ENCODE data around the gene RP2. TPM values are rescaled to one million over a fixed set of nuclear protein-coding genes. Genes with fewer than 3 reads are reported as not detected.
A peak's percentile ranks its signal among the peaks of the same experiment; 100 is the strongest.

The RP2 gene
- 16.6 TPM for total RNA-seq (ENCODE audit: unreplicated experiment)
- long read RNA-seq, partial matches to known transcripts: 0 of 2 reads
- long read RNA-seq, other reads (novel, unspliced or antisense): 1 of 2 reads

DNA sequence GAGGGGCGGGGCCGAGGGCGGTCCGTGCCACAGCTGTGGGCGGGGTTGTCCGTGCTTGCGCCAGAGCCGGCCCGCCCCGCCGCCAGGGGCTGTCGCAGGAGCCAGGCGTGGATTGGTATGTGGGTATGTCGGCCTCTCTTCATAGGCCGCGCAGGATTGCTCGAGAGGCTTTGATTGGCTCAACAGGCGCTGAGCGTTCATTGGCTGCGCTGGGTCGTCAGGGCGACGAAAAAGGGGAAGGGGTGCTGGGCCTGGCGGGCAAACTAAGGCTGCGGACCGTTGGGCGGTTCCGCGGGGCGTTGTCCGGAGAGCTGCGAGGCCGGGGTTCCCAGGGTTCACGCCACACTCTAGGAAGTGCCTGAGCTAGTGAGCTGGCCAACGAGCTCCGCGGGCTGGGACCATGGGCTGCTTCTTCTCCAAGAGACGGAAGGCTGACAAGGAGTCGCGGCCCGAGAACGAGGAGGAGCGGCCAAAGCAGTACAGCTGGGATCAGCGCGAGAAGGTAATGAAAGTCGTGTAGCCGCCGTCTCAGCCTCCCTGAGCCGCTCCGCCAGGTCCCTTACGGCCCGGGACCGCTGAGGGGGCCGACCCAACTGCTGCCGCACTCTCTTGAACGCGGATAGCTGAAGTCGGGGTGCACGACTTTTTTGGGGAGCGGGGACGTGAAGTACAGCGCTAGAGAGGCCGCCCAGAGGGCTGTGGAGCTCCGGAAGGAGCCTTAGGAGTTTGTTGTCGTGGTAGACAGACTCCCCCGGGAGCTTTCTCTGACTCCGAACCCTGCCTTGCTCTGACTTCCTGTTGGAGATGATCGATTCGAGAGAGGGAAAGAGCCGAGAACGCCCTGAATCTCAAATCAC lies at the start of gene RP2:
TSS of gene RP2 (plus strand) at position 343 of the 857 bp plus-strand sequence. CDS start at position 401, 58 bp downstream.
- peak within 1 kb of the TSS; percentile 98 for H3K4me3 Mint-ChIP-seq (ENCODE audit: unreplicated experiment)
- peak within 1 kb of the TSS; percentile 97 for H3K27ac Mint-ChIP-seq (ENCODE audit: unreplicated experiment)

DNA sequence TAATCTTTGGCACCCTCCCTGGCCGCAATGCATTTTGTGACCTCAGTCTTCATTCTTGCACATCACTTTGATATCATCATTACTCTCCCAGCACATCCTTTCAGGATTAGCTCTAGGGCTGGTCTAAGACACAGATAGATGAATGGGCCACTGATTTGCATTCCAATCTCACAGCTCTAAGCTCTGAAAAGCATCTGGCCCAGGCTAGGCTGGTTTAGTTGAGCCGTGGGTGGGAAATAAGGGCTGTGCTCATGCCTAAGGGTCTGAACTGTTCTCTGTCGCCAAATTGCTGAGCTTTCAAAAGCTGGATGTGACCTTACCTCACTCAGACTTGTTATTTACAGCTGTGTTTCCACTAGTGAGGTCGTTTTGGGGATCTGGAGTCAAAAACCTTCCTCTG lies 47.9 kb upstream of the RP2 start:
- TF ChIP-seq CTCF (IDR thresholded peaks at IDR 0.05; ENCODE audit: unreplicated experiment): no peak
- no peak overlapping the region for H3K27ac Mint-ChIP-seq (ENCODE audit: unreplicated experiment)
- H3K4me1 Mint-ChIP-seq (ENCODE audit: unreplicated experiment): no peaks in the 10 kb centered on the region
- no peaks in the 10 kb centered on the region for H3K27me3 Mint-ChIP-seq (ENCODE audit: unreplicated experiment)
- no peak overlapping the region for H3K4me3 Mint-ChIP-seq (ENCODE audit: unreplicated experiment)
- DNase-seq (ENCODE audit: low spot score): no peak
- no peaks in the 10 kb centered on the region for H3K9me3 Mint-ChIP-seq (ENCODE audit: unreplicated experiment)
- H3K36me3 Mint-ChIP-seq (ENCODE audit: low read depth, unreplicated experiment): no peaks in the 10 kb centered on the region

More for the DNA sequence above, at the start of gene RP2:
- peak; percentile 82 for DNase-seq (ENCODE audit: low spot score)
- TF ChIP-seq CTCF (IDR thresholded peaks at IDR 0.05; ENCODE audit: unreplicated experiment): no peak
- H3K36me3 Mint-ChIP-seq (ENCODE audit: low read depth, unreplicated experiment): no peaks in the 10 kb centered on the region
- peaks cover 1% of the 10 kb centered on the region for H3K27me3 Mint-ChIP-seq (ENCODE audit: unreplicated experiment)
- H3K4me1 Mint-ChIP-seq (ENCODE audit: unreplicated experiment): no peaks in the 10 kb centered on the region
- H3K9me3 Mint-ChIP-seq (ENCODE audit: unreplicated experiment): no peaks in the 10 kb centered on the region

GRCh38 chrX:46791927-46792809 lies 44.7 kb upstream of the RP2 start:
- Mint-ChIP-seq H3K4me3 (ENCODE audit: unreplicated experiment) (no peak overlapping the region), H3K27me3 (ENCODE audit: unreplicated experiment) (no peaks in the 10 kb centered on the region), H3K4me1 (ENCODE audit: unreplicated experiment) (no peaks in the 10 kb centered on the region), H3K36me3 (ENCODE audit: low read depth, unreplicated experiment) (no peaks in the 10 kb centered on the region), H3K27ac (ENCODE audit: unreplicated experiment) (no peak overlapping the region), H3K9me3 (ENCODE audit: unreplicated experiment) (no peaks in the 10 kb centered on the region)
- no peak for TF ChIP-seq CTCF (IDR thresholded peaks at IDR 0.05; ENCODE audit: unreplicated experiment)
- DNase-seq (ENCODE audit: low spot score): no peak

- no peak for TF ChIP-seq CTCF (IDR thresholded peaks at IDR 0.05; ENCODE audit: unreplicated experiment)
- H3K27me3 Mint-ChIP-seq (ENCODE audit: unreplicated experiment): no peaks in the 10 kb centered on the region
- H3K4me1 Mint-ChIP-seq (ENCODE audit: unreplicated experiment): no peaks in the 10 kb centered on the region
- no peaks in the 10 kb centered on the region for H3K36me3 Mint-ChIP-seq (ENCODE audit: low read depth, unreplicated experiment)
- H3K27ac Mint-ChIP-seq (ENCODE audit: unreplicated experiment): no peak overlapping the region
- DNase-seq (ENCODE audit: low spot score): no peak
- no peaks in the 10 kb centered on the region for H3K9me3 Mint-ChIP-seq (ENCODE audit: unreplicated experiment)
- H3K4me3 Mint-ChIP-seq (ENCODE audit: unreplicated experiment): no peak overlapping the region
Measured at GRCh38 chrX:46792810-46793188, 44.0 kb upstream of the RP2 start.
